GM19025 (cell line): ENCODE measurements around the gene PARD3.
"Not testable (repeated sequence)": the region's sequence is repeated elsewhere in the genome, so short reads cannot be mapped to it uniquely, and the experiment has no call there.

Source experiments
- ATAC-seq: cut with Tn5 transposase; IDR thresholded peaks from one replicate; pipeline ENCODE4 v1.9.1; 2021; ENCODE audit warnings: mild to moderate bottlenecking, low read depth, moderate library complexity; ENCODE audit not compliant: unreplicated experiment

The PARD3 gene

DNA sequence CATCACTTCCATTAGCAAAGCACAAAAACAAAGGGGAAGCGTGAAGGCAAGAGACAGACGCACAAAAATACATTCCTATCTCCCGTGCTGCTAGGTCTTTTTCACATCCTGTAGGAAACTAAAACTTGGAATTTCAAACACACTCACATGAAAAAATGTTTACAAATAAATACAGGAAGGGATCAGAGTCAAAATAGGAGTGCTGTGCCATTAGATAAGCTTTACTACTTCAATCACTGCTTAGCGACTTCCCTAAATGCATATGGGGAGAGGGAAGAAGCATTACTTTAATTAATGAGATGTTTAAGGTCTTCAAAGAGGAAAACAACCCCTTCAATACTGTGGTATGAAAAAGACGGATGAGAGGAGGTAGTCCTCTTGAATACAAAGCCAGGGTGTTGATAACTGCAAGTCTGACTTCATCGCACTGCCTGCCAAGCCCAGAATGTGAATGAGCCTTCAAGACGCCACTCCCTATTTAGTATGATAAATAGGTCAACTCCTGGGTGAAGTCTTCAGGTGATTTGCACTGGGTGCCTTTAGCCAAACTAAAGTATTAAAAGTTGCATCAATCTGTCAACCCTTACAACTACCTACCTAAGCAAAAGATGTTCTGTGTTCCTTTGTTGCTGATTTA, 13.9 kb downstream of the PARD3 start:
- ATAC-seq: no peak

DNA sequence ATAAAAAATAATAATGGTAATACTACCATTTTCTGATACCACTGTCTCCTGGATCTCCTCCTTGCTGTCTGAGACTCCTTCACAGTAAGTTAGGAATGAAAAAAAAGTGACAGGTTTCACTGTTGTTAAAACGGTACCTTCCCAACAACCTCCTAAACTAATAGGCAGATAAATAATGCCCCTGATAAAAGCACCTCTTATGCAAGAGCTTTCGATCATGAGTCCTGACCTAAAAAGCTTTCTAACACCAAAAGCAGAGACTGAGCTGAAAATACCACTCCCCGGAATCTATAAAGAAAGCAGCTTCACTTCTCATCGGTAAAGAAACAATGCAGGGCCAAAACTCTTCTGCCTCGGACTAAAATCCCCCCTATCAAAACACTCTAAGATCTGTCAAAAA, 14.5 kb downstream of the PARD3 start:
- ATAC-seq: no peak

DNA sequence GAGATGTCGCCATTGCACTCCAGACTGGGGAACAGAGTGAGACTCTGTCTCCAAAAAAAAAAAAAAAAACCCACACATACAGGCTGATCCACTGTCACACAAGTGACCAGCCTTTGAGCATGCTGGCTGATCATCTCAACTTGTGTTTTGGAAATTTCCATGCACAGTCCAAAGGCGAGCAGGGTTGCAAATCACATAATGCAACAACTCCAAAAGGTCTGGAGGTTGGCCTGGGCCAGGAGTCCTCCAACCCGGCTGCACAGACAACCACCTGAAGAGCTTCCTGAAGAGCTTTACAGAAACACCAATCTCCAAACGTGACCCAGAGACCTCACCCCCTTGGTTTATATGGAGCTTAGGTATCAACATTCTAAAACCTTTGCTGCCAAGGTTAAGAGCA, 16.4 kb downstream of the PARD3 start:
- ATAC-seq: no peak

DNA sequence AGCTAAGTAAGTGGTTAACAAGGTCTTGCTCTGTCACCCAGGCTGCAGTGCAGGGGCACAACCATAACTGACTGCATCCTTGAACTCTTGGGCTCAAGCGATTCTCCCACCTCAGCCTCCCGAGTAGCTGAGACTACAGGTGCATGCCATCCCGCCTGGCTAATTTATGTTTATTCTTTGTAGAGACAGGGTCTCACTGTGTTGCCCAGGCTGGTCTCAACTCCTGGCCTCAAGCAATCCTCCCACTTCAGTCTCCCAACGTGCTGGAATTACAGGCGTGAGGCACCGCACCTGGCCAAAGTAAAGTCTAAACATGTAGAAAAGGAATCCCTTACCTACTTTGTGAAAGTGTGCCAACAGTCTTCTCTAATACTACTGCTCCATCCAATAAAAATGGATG, 17.9 kb downstream of the PARD3 start:
- no peak for ATAC-seq

DNA sequence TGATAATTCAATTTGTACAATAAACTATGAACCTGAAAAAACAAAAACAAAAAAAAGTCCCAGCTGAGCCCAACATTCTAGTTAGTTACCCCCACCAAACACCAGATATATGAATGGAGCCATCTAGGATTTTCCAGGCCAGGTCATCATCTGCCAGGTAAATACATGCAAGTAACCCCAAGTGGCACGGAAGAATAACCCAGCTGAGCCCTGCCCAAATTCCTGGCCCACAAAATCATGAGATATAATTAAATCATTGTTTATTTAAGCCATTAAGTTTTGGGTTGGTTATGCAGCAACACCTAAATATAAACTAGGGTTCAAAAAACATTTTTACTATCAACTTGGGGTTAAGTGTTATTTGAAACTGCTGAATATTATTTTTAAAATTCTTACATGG, 19.0 kb downstream of the PARD3 start:
- ATAC-seq: no peak

DNA sequence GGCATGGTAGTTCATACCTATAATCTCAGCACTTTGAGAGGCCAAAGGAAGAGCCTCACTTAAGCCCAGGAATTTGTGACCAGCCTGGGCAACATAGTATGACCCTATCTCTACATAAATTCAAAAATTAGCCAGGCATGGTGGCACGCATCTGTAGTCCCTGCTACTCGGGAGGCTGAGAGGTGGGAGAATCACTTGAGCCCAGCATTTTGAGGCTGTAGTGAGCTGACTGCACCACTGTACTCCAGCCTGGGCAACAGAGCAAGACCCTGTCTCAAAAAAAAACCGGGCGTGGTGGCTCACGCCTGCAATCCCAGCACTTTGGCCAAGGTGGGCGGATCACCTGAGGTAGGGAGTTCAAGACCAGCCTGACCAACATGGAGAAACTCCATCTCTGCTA, 19.8 kb downstream of the PARD3 start:
- ATAC-seq: no peak

DNA sequence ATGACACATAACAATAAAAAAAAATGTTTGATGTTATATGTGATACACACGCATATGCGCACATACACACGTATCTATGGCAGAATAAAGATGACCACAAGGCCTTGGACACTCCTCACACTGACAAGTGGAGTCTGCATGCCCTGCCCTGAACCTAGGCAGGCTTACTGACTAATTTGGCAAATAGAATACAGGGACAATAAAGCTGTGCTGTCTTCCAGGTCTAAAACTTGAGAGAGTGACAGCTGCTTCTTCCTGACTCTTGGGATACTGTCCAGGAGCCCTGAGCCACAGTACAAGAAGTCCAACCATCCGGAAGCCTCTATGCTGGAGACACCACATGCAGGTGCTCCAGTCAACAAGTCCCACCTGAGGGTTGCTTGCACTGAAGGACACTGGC, 20.3 kb downstream of the PARD3 start:
- ATAC-seq: no peak

DNA sequence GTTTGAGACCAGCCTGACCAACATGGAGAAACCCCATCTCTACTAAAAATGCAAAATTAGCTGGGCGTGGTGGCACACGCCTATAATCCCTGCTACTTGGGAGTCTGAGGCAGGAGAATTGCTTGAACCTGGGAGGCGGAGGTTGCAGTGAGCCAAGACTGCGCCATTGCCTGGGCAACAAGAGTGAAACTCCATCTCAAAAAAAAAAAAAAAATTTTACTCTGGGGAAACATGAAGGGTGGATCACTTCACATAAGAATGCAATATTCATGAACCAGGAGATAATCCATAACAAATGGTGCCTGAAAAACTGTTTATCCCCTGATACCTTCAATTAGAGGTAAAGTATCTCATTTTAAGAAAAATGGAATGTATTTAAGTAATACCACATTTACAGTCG, 21.5 kb downstream of the PARD3 start:
- ATAC-seq: not testable (repeated sequence)

DNA sequence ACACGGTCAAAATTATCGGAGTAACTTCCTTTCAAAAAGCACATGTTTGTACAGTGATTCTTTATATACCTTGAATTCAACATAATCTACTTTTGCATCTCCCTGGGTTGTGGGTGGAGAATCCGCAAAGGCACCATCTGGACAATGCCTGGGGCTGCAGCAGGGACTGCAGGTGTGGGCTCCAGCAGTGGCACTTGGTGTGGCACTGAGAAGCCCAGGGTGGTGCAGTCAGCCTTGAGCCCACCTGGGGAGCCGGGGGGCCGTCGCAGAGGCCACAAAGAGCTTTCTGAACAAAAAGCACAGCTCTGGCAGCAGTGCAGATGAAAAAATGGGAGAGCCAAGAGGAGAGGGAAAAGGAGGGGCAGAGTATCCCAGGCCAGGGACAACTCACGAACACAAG, 22.2 kb downstream of the PARD3 start:
- no peak for ATAC-seq

DNA sequence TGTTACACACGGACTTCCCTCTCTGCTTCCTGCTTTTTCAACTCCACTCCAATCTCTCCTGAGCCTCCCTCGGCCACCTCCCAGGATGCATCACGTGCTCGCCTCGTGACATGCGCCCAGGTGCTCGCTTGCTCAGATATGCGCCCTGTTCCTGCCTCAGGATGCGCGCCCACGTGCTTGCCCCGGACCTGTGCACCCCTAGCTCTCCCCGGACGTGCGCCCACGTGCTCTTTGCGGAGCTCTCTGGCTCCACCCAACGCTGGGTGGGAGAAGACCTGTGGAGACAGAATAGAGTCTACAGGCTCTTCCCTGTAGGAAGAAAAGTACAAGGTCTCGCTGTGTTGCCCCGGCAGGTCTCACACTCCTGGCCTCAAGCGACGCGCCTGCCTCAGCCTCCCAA, 23.1 kb downstream of the PARD3 start:
- no peak for ATAC-seq

DNA sequence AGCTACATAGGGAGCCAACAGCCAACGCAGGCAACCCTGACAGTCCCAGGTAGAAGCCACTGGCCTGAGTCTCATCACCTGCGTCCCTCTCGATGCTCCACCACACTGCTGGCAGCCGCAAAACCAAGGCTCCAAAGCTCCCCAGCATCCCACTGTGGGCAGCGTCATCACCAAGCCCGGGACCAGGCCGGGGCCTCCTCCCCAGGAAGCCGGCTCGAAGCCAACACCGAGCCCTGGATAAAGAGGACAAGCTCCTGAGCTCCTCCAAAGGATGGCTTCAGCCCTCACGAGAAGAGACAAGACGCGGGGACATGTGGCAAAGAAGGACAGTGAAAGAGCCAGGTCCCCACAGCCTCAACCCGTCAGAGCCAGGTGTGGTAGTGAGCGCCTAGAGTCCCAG, 23.9 kb downstream of the PARD3 start:
- ATAC-seq: no peak

DNA sequence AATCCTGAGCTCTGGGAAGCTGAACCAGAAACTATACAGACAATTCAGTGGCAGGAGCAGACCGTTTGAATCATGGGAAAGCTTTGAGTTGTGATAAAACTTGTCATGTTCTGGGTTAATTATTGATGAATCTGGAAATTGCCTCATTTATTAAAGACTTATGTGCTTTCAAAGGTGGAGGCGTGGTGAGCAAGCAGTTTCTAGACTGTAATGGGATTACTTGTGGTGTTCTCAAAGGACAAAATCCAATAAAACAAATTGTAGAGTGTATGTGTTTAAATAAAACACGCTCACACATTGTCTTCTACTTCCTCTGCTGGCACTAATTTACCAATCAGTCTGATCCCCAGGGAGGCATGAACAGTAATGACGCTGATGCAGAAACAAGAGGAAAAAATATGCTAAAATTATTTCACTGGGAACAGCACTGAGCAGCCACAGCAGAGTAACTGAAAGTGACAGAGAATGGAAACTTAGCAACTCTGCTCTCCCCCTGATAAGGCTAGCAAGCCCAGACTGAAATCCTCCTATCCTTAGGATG, 25.1 kb downstream of the PARD3 start:
- ATAC-seq: no peak

DNA sequence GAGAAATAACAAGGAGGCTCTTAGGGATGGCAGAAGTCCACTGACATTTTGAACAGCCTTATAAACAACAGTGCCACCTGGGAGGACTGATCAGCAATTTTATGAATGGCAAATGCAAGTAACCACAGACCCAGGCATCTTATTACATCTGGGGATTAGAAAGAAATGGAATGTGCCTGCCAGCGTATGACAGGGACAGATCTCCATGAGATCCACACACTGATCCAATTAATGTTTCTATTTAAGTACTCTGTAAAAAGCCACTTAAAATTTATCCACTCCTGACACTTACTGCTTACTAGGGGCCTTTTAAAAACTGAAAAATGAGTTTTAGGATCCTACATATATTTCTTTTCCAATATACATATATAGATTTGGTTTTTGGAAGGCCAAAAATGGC, 28.6 kb downstream of the PARD3 start:
- ATAC-seq: no peak

DNA sequence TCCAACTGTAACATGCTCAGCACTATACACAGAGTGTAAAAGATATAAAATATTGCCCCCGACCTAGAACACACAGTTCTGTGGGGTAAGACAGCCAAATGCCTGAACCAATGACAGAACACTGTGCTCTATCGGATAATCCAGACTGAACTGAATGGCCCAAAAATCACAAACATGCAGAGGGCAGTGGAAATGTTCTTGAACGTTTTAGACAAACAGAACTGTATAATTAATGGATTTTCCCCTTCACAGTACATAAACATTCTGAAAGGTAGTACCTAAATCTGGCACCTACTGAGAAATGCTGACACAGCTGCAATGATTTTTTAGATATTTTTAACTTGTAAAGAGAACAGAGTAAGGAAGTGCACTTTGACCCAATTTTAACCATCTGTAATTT, 33.4 kb downstream of the PARD3 start:
- ATAC-seq: no peak

DNA sequence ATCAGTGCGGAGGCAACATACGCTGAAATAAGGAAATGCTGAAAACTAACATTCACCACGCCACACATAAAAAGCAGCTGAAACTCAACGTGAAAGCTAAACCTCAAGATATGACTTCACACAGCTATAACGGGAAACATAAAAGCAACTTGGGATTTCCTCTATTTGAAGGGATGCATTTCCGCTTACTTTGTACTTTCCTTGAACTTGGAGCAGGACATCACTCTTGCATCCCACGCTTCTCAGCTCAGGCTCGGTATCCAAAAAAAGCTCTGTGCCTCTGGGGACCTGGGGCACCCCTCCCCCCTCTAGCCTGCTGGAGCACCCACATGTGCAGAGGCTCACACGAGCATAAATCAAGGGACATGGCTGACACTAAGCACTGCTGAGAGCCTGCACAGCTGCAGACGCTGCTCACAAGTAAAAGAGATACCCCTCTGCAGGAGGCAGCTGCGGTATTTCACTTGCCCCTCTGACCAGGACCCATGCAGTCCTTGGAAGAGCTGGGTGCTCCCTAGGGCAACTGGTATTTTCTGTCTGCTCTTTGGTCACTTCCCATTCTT, 34.2 kb downstream of the PARD3 start:
- ATAC-seq: peak; percentile 79

DNA sequence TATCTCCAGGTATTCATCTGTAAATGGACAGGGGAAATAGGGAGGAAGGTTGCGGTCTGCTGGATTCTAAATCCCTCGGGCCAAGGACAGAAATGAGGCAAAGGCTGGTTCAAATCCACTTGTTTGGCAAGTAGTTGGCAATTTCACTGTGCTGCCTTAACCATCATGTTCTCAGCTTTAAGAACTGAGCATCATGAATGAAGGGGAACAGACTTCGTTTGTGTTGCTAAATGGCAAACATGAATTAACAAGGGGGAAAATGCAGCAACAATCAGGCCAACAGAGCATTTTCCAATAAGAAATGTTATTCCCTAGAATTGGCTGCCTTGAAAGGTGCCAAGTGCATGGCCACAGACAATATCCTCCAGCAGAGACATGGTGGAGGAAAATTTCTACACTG, 36.9 kb downstream of the PARD3 start:
- no peak for ATAC-seq

DNA sequence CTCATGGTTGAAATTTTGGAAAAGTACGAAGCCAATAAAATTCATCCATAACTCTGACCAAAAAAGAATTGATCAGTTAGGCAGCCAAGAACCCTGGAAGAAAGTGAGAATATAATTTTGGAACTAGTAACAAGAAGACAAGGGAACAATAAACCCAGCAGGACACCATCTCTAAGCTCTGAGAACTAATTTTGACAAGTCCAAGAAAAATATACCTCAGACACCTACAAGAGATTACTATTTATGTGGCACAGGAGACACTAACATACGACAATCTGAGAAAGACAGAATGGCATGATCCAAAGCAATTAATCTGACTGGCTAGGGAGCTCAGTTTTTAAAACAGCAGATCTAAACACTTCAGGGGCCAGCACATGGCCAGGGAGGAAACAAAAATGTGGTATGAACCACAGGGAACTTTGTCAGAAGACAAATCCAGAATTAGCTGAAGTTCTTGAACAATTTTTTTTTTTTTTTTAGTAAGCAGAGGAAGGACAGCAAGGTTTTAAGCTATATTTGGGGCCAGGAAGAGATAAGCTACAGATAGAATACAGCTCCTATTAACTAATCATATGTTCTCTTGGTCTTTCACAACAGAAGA, 38.9 kb downstream of the PARD3 start:
- ATAC-seq: no peak

DNA sequence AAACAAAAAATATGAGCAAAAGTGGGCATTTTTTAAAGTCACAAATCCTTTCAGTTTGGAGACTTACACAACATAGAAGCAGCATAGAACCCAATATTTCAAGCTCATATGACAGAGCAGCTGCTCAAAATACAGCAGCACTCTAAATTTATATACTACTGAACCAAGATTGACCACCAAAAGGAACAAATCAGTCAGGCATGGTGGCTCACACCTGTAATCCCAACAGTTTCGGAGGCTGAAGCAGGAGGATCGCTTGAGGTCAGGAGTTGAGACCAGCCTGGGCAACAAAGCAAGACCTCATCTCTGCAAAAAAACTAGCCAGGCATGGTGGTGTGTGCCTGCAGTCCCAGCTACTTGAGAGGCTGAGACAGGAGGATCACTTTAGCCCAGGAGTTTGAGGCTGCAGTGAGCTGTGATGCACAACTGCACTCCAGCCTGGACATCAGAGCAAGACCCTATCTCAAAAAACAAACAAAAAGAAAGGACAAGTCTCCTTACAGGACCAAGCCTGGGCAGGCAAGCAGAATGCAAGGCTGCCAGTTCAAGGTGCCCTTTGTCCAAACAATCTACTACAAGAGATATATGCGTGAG, 40.0 kb downstream of the PARD3 start:
- no peak for ATAC-seq

DNA sequence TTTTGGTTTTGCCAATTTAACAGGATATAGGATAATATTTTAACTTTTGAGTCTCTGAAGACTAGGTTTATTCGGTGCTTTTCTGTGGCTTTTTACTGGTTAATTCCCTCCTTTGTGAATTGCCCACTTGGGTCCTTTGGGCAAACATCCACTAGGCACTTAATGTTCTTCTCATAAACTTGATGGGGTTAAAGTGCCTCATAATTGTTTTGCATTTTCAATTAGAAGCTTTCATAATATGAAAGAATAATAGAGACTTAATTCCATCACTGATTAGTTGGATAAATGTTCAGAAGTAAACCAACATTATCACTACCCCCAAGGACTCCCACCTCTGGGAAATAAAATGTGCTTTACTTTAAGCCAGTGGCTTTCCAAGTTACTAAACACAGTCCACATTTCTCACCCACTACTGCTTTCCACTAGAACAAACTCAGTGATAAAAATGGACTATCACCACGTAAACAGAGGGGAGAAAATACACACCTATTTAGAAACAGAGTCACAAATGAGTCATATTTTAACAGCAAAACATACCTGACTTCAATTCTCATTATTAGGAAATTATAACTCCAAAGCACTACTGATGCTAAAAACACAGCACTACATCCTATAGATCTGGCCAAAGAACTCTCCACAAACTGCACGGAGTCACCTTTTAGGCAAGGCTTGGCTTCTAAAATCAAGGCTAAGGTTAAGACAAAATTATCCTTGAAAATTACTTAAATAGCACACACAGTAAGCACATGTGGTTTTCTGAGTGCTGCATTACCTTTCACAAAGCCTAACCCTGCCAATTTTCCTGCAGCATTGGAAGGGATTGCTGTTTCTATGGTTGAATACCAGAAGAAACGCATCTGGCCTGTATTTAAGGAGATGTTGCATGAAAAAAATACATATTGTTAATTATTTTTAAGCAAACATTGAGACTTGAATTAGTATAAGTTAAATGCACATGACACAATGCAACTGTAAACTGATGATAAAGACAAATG, 41.2 kb downstream of the PARD3 start:
- no peak for ATAC-seq

DNA sequence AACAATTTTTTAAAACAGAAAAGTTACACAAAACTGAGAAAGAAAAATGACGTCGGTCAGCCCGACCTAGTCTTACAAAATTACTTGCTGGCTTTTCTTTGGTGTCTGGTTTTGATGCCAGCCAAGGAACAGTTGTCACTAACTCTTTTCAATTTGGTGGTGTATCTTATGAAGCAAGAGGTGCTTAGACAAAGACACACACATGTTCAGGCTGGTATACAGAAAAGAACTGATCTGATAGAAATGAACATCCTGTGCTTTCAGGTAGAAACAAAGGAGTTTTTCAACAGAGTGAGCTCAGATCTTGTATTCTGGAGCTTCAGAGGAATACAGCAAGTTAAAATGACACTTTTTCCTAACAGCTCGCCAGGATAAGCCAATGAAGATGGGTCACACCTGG, 43.6 kb downstream of the PARD3 start:
- no peak for ATAC-seq

DNA sequence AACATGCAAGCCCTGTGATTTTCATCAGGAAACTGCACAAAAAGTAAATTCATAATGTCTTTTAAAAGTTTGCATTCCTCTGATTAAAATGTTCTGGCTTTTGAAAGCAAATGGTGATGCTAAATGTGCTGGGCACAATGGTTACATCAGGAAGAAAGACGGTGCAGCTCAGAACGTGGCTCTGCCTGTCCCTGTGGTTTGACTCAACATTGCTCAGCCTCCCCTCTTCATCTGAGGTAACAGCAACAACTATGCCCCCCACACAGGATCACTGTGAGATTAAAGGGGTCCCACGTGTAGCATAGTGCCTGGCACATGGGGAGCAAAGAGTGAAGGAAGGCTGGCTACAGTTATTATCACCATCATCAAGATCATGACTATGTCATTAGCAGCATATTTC, 44.0 kb downstream of the PARD3 start:
- no peak for ATAC-seq
